Sigmoid colon (tissue), 7 donors: ENCODE measurements around the gene EFNA2. TPM values are rescaled to one million over a fixed set of nuclear protein-coding genes. Genes with fewer than 3 reads are reported as not detected.

Experiments used
- DNase-seq: peaks from one replicate; pipeline ENCODE4 v3.0.0-alpha.2; 2019
- H3K27ac ChIP-seq, 4 donors: fragments of 200-600 bp; sonication (generic); one replicate each; pipeline ENCODE4 v1.5.1; 2016 to 2019; ENCODE audit warnings: mild to moderate bottlenecking in 1 of 4
- H3K27me3 ChIP-seq, 3 donors: fragments of 200-600 bp; sonication (generic); one replicate each; pipeline ENCODE4 v1.5.1; 2019; ENCODE audit warnings: mild to moderate bottlenecking in 1 of 3
- H3K36me3 ChIP-seq, 4 donors: fragments of 200-600 bp; sonication (generic); one replicate each; pipeline ENCODE4 v1.5.1; 2016 to 2019
- H3K4me1 ChIP-seq, 4 donors: fragments of 200-600 bp; sonication (generic); one replicate each; pipeline ENCODE4 v1.5.1; 2017 to 2019
- H3K4me3 ChIP-seq, 4 donors: fragments of 200-600 bp; sonication (generic); one replicate each; pipeline ENCODE4 v1.5.1; 2017 to 2019; ENCODE audit warnings: mild to moderate bottlenecking in 2 of 4, moderate library complexity in 1 of 4
- H3K9me3 ChIP-seq, 4 donors: fragments of 200-600 bp in 3 of 4; sonication (generic) in 3 of 4; one replicate each; pipeline versions ENCODE4 v1.5.1 to v1.6.1; 2013 to 2019
- EP300 ChIP-seq, 4 donors: sonication (generic); formaldehyde crosslinking; IDR thresholded peaks; one replicate each; pipeline ENCODE4 v1.6.1; 2017; ENCODE audit warnings: antibody characterized with exemption in 4 of 4
- POLR2A ChIP-seq, 2 donors: fragments of 450-650 bp; IDR thresholded peaks; one replicate each; pipeline ENCODE4 v1.6.1; 2016; ENCODE audit warnings: antibody characterized with exemption in 2 of 2, mild to moderate bottlenecking in 2 of 2, moderate library complexity in 2 of 2
- POLR2AphosphoS5 ChIP-seq, 4 donors: sonication (generic); formaldehyde crosslinking; IDR thresholded peaks; one replicate each; pipeline ENCODE4 v1.6.1; 2017; ENCODE audit warnings: antibody characterized with exemption in 4 of 4
- WGBS, 2 donors: extraction: QIAGEN DNeasy Blood & Tissue Kit; methylation state at CpG; one replicate each; pipeline ENCODE4 v1.1.7; 2013; 5-methylcytosine and 5-hydroxymethylcytosine counted together
- intact Hi-C: fragments of 100-400 bp; cut with DNase I; formaldehyde crosslinking; loops from one replicate; pipeline ENCODE4 v1.15.1; 2023
- polyA plus RNA-seq, 3 donors: library from polyadenylated mRNA; stranded (reverse); fragments of 200-250 nt; gene quantifications; one replicate each; pipeline ENCODE4 v1.2.3, GENCODE V29; 2013
- total RNA-seq, 4 donors: library from RNA; depleted of rRNA; stranded (reverse); fragments of >200 nt; gene quantifications; one replicate each; pipeline ENCODE4 v1.1.0, GENCODE V29; 2016
- TF ChIP-seq, protein P1 (sequence below), 4 experiments: fragments of 450-650 bp in 3 of 4; fragments of 200-600 bp in 1 of 4; IDR thresholded peaks; one replicate each; pipeline ENCODE4 v1.5.1; 2016 to 2019; ENCODE audit warnings: antibody characterized with exemption in 4 of 4, mild to moderate bottlenecking in 3 of 4, moderate library complexity in 2 of 4
- donor health status: healthy with polysubstance abuse.
- donor health status: Bipolar disorder and iron deficiency.
- donor health status: healthy.

EFNA2 gene
- total and polyA plus RNA-seq, 7 donors: 23.4 to 40.6 (median 25.2) TPM; not detected in 4

DNA sequence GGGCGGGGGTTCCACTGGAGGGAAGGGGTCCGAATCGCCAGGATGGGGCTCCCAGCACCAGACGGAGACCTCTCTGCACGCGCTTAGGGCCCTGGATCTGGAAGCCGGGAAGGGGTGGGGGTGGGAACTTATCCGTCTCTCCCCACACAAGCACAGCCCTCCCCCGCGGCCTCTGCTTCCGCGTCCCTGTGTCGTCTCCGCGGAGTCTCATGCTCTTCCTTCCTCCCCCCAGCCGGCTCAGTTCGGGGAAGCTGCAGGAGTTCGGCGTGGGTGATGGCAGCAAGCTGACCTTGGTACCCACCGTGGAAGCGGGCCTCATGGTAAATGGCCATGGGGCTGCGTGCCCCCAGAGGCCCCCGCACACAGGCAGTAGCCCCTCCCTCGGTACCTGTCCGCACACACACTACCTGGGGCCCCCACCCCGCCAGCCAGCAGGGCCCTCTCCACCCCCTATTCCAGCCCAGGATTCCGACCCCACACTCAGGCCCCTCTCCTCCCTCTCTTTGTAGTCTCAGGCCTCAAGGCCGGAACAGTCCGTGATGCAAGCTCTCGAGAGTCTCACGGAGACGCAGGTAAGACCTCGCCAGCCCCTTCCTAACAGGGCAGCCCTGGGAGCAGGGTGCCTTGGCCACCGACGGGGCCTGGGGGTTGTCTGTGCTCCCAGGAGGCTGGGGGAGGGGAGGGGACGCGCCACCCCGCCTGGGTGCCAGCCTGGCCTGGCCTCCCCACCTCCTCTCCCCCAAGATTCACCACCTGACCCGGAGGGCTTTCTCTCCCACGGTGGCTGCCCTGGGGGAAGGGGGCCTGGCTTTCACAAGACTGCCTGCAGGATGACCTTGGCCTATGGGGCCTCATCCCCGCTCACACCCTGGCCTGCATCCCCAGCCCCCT lies 34.1 kb upstream of the EFNA2 start:
- H3K9me3 ChIP-seq: no peaks in the 10 kb centered on the region
- TF ChIP-seq EP300 (IDR thresholded peaks at IDR 0.05) (no peak), POLR2A (IDR thresholded peaks at IDR 0.05) (no peak), POLR2AphosphoS5 (IDR thresholded peaks at IDR 0.05) (peak in 3 of 4 donors; percentile 31 to 50 (median 47))
- H3K4me3 ChIP-seq: peak overlapping the region; percentile 75 to 96 (median 86)
- peak; percentile 92 for DNase-seq
- H3K27ac ChIP-seq: peak overlapping the region; percentile 96 to 100 (median 100)
- intact Hi-C loops: no loop called here
- H3K4me1 ChIP-seq: peaks cover 16 to 63% (median 57%) of the 10 kb centered on the region in 4 donors
- WGBS, 2 donors: 2 to 3% methylated on average over 41 of the region's 41 CpGs
- H3K27me3 ChIP-seq: no peaks in the 10 kb centered on the region
- peaks cover 17 to 42% (median 21%) of the 10 kb centered on the region in 4 donors for H3K36me3 ChIP-seq

DNA sequence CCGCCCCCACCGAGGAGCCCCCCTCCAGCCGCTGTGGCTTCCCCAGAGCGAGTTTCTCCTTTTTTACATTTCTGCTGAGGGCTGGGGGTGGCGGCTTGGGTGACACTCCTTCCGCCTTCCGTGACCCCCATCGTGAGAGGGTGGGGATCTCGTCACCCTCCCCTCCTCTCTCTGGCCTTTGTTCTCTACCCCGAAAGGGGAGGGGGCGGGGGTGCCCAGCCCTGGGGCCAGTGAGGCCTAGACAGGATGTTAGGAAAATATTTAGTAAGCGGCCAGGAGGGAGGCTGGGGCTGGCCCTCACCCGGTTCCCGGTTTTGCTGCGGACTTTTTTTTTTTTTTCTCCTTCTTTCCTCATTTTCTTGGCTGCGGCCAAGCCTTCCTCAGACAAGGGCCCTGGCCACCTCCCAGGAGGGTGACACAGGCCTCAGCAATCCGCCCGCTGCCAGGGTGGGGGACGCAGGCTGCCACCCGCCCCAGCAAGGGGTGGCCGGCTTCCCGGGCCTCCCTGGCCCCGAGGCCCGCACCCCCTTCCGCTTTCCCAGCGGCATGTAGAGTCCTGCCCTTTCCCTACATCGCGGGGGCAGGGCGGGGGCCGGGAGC lies 33.4 kb upstream of the EFNA2 start:
- 1% methylated on average over 30 of the region's 30 CpGs for WGBS, 2 donors
- DNase-seq: peak; percentile 98
- intact Hi-C loops: no loop called here
- Histone ChIP-seq H3K4me1 (peaks cover 16 to 69% (median 60%) of the 10 kb centered on the region in 4 donors), H3K36me3 (peaks cover 20 to 49% (median 26%) of the 10 kb centered on the region in 4 donors), H3K27ac (peak overlapping the region; percentile 96 to 100 (median 100)), H3K27me3 (no peaks in the 10 kb centered on the region), H3K9me3 (no peaks in the 10 kb centered on the region), H3K4me3 (peak overlapping the region; percentile 75 to 96 (median 86))
- TF ChIP-seq POLR2AphosphoS5 (IDR thresholded peaks at IDR 0.05) (peak; percentile 52 to 82 (median 78)), EP300 (IDR thresholded peaks at IDR 0.05) (peak in 3 of 4 donors; percentile 3 to 59 (median 13))
- TF ChIP-seq, protein P1, sequence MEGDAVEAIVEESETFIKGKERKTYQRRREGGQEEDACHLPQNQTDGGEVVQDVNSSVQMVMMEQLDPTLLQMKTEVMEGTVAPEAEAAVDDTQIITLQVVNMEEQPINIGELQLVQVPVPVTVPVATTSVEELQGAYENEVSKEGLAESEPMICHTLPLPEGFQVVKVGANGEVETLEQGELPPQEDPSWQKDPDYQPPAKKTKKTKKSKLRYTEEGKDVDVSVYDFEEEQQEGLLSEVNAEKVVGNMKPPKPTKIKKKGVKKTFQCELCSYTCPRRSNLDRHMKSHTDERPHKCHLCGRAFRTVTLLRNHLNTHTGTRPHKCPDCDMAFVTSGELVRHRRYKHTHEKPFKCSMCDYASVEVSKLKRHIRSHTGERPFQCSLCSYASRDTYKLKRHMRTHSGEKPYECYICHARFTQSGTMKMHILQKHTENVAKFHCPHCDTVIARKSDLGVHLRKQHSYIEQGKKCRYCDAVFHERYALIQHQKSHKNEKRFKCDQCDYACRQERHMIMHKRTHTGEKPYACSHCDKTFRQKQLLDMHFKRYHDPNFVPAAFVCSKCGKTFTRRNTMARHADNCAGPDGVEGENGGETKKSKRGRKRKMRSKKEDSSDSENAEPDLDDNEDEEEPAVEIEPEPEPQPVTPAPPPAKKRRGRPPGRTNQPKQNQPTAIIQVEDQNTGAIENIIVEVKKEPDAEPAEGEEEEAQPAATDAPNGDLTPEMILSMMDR (IDR thresholded peaks at IDR 0.05): no peak

DNA sequence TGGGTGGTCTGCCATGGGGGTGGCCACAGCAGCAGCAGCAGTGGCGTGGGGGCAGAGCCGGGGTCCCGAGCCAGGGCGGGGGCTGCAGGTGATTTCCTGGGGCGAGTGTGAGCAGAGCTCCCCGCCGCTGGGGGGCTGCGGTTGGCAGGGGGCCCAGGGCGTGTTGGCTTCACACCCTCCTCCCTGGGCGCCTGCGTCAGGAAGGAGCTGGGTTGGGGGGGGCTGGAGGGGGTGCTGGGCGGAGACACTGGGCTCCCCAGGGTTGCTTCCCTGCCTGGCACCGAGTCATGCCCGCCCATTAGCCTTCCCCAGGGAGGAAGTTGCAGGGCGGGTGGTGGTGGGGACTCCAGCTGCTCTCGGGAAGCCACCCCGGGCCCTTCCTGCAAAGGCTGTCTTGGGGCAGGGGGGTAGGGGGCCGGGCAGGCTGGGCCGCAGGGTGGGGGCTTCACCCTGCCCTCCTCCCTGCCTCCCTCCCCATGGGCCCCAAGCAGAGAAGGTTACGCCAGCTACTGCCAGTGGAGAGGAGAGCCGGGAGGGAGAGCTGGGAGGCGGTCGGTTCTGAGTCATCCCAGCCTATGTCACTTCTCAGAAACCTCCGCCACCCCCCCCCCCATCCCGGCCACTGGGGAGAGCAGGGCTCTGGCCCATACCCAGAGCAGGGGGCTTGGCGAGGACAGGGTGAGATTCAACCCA lies 32.7 kb upstream of the EFNA2 start:
- H3K36me3 ChIP-seq: peaks cover 20 to 56% (median 26%) of the 10 kb centered on the region in 4 donors
- no peaks in the 10 kb centered on the region for H3K27me3 ChIP-seq
- intact Hi-C loops: no loop called here
- peak; percentile 98 for DNase-seq
- no peaks in the 10 kb centered on the region for H3K9me3 ChIP-seq
- H3K4me3 ChIP-seq: peak overlapping the region; percentile 75 to 96 (median 86)
- peaks cover 12 to 69% (median 59%) of the 10 kb centered on the region in 4 donors for H3K4me1 ChIP-seq
- TF ChIP-seq POLR2A (IDR thresholded peaks at IDR 0.05): no peak
- TF ChIP-seq POLR2AphosphoS5 (IDR thresholded peaks at IDR 0.05): peak; percentile 26 to 69 (median 60)
- TF ChIP-seq EP300 (IDR thresholded peaks at IDR 0.05): peak in 2 of 4 donors; percentile 17 to 62
- TF ChIP-seq, protein P1 (IDR thresholded peaks at IDR 0.05): peak in 2 of 4 experiments; percentile 23 to 24
- peak overlapping the region; percentile 96 to 100 (median 100) for H3K27ac ChIP-seq
- 1 to 2% methylated on average over 26 of the region's 26 CpGs for WGBS, 2 donors

DNA sequence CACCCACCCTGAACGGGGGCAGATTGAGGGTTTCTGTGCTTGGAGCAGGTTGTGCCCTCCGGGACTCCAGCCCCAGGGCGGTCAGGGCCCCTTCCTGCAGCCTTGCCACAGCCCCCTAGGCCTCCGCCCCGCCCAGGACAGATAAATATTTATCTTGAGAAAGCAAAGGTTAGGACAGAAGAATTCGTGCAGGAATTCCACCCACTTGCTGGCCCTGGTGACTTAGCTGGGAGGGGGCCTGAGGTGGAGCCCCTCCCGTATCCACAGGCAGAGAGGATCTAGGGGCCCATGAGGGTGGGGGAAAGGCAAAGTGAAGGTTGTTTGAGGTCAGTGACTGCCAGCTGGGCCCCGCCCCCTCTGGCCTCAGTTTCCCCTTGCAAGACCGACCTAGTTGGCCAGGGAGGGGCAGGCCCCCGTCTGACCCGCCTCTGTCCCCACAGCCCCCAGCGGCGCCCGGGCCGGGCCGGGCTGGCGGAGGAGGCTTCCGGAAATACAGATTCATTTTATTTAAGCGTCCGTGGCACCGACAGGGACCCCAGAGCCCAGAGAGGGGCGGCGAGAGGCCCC lies 32.1 kb upstream of the EFNA2 start:
- Histone ChIP-seq H3K4me1 (peaks cover 6 to 72% (median 62%) of the 10 kb centered on the region in 4 donors), H3K27me3 (no peaks in the 10 kb centered on the region), H3K36me3 (peaks cover 20 to 59% (median 26%) of the 10 kb centered on the region in 4 donors), H3K9me3 (no peaks in the 10 kb centered on the region), H3K27ac (peak overlapping the region; percentile 96 to 100 (median 100)), H3K4me3 (peak overlapping the region; percentile 75 to 96 (median 86))
- TF ChIP-seq POLR2A (IDR thresholded peaks at IDR 0.05) (no peak), POLR2AphosphoS5 (IDR thresholded peaks at IDR 0.05) (no peak), EP300 (IDR thresholded peaks at IDR 0.05) (peak in 3 of 4 donors; percentile 2 to 3 (median 2))
- 40 to 48% methylated on average over 23 of the region's 23 CpGs for WGBS, 2 donors
- intact Hi-C loops: no loop called here
- no peak for DNase-seq

DNA sequence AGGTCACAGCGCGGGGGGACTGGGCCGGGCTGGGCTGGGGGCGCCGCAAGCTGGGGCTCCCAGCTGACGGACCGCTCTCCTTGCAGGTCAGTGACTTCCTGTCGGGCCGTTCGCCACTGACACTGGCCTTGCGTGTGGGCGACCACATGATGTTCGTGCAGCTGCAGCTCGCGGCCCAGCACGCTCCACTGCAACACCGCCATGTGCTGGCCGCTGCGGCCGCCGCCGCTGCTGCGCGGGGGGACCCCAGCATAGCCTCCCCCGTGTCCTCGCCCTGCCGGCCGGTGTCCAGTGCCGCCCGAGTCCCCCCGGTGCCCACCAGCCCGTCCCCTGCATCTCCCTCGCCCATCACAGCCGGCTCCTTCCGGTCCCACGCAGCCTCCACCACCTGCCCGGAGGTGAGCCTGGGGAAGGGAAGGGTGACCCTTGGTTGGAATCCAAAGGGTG lies 31.6 kb upstream of the EFNA2 start:
- Histone ChIP-seq H3K36me3 (peaks cover 20 to 59% (median 26%) of the 10 kb centered on the region in 4 donors), H3K27ac (peak overlapping the region; percentile 96 to 100 (median 100)), H3K4me1 (peaks cover 3 to 77% (median 67%) of the 10 kb centered on the region in 4 donors), H3K9me3 (no peaks in the 10 kb centered on the region), H3K4me3 (peak overlapping the region; percentile 75 to 96 (median 86)), H3K27me3 (no peaks in the 10 kb centered on the region)
- TF ChIP-seq POLR2AphosphoS5 (IDR thresholded peaks at IDR 0.05): peak; percentile 38 to 80 (median 49)
- TF ChIP-seq, protein P1 (IDR thresholded peaks at IDR 0.05): no peak
- intact Hi-C loops: no loop called here
- peak; percentile 90 for DNase-seq
- WGBS, 2 donors: 81 to 84% methylated on average over 37 of the region's 37 CpGs
